B cell (primary cell): ENCODE results near the gene LARGE1. TPM values are rescaled to one million over a fixed set of nuclear protein-coding genes. Genes with fewer than 3 reads are reported as not detected.

ENCODE experiments used
- ATAC-seq: fragments of 200-7000 bp; cut with Tn5 transposase; one replicate; pipeline ENCODE4 v1.10.0; 2021; ENCODE audit warnings: low read depth, mild to moderate bottlenecking, moderate number of reproducible peaks, moderate library complexity
- CTCF ChIA-PET: fragments of 350-600 bp; sonication (Branson Sonifier 250); formaldehyde crosslinking; loops from one replicate; lab custom pipeline; 2021; ENCODE audit warnings: antibody characterized with exemption, inconsistent platforms; lab: Charles Lee
- POLR2A ChIA-PET: fragments of 350-600 bp; sonication (Branson Sonifier 250); formaldehyde crosslinking; loops from one replicate; lab custom pipeline; 2021; ENCODE audit warnings: antibody characterized with exemption; lab: Charles Lee
- DNase-seq: peaks from one replicate; pipeline ENCODE4 v3.0.0; 2013
- H2AFZ ChIP-seq: 2 replicates; pipeline ENCODE4 v1.6.1; 2012; ENCODE audit warnings: mild to moderate bottlenecking, low read depth, low read length; ENCODE audit not compliant: insufficient read depth, poor library complexity, severe bottlenecking
- H3K27ac ChIP-seq, 2 donors: 1 replicate in 1 of 2; 2 replicates in 1 of 2; pipeline ENCODE4 v1.5.1; 2012 to 2013; ENCODE audit warnings: low read length in 2 of 2, mild to moderate bottlenecking in 2 of 2, moderate library complexity in 1 of 2
- H3K27me3 ChIP-seq, 4 experiments: fragments of 200-600 bp in 1 of 4; sonication (generic) in 1 of 4; replicated peaks in 1 of 4; 1 replicate in 2 of 4; 2 replicates in 2 of 4; pipeline versions ENCODE4 v1.6.1 to v1.7.0; 2013 to 2016; ENCODE audit warnings: low read length in 3 of 4, mild to moderate bottlenecking in 2 of 4, mixed read lengths in 1 of 4, moderate library complexity in 1 of 4; ENCODE audit not compliant: insufficient read depth in 4 of 4, control insufficient read depth in 3 of 4; ENCODE audit errors: control extremely low read depth in 1 of 4
- H3K36me3 ChIP-seq, 2 experiments: replicated peaks in 1 of 2; 1 replicate in 1 of 2; 2 replicates in 1 of 2; pipeline versions ENCODE4 v1.6.1 to v1.7.1; 2013; ENCODE audit warnings: low read length in 1 of 2; ENCODE audit not compliant: insufficient read depth in 2 of 2, control insufficient read depth in 1 of 2; ENCODE audit errors: control extremely low read depth in 1 of 2, extremely low read depth in 1 of 2
- H3K4me1 ChIP-seq, 2 donors: fragments of 200-600 bp in 1 of 2; sonication (generic) in 1 of 2; 1 replicate in 1 of 2; 2 replicates in 1 of 2; pipeline versions ENCODE4 v1.5.1 to v1.6.1; 2013 to 2017; ENCODE audit warnings: low read length in 2 of 2; ENCODE audit not compliant: control insufficient read depth in 2 of 2, insufficient read depth in 2 of 2
- H3K4me2 ChIP-seq: replicated peaks from 2 replicates; pipeline ENCODE3; 2012; ENCODE audit warnings: mild to moderate bottlenecking, low read depth, low read length; ENCODE audit not compliant: poor library complexity, severe bottlenecking
- H3K4me3 ChIP-seq, 5 experiments: fragments of 200-600 bp in 1 of 5; sonication (generic) in 1 of 5; 1 replicate in 3 of 5; 2 replicates in 2 of 5; pipeline versions ENCODE4 v1.5.1 to v1.7.0; 2011 to 2016; ENCODE audit warnings: low read length in 4 of 5, mild to moderate bottlenecking in 4 of 5, low read depth in 2 of 5, control low read depth in 1 of 5, moderate library complexity in 1 of 5; ENCODE audit not compliant: insufficient read depth in 1 of 5; ENCODE audit errors: control extremely low read depth in 1 of 5, extremely low read depth in 1 of 5
- H3K79me2 ChIP-seq: fragments of 200-600 bp; sonication (generic); one replicate; pipeline ENCODE4 v1.6.0; 2016; ENCODE audit warnings: low read length; ENCODE audit not compliant: control insufficient read depth, insufficient read depth
- H3K9ac ChIP-seq: fragments of 200-600 bp; sonication (generic); 2 replicates; pipeline ENCODE4 v1.6.1; 2017; ENCODE audit warnings: mild to moderate bottlenecking, low read length, moderate library complexity
- H3K9me3 ChIP-seq, 3 donors: one replicate each; pipeline versions ENCODE4 v1.6.1 to v1.7.1; 2013; ENCODE audit warnings: low read length in 2 of 3; ENCODE audit not compliant: control insufficient read depth in 2 of 3, insufficient read depth in 1 of 3; ENCODE audit errors: control extremely low read depth in 1 of 3
- H4K20me1 ChIP-seq: 2 replicates; pipeline ENCODE4 v1.6.0; 2012; ENCODE audit warnings: mild to moderate bottlenecking, low read length; ENCODE audit not compliant: insufficient read depth, control insufficient read depth, poor library complexity, severe bottlenecking
- H3K27ac Mint-ChIP-seq: one replicate; pipeline ENCODE4 v1.8.0; 2021; ENCODE audit warnings: mixed read lengths
- H3K27me3 Mint-ChIP-seq: one replicate; pipeline ENCODE4 v1.8.0; 2021; ENCODE audit warnings: mixed read lengths
- H3K4me1 Mint-ChIP-seq: one replicate; pipeline ENCODE4 v1.8.0; 2021; ENCODE audit warnings: mixed read lengths
- H3K4me3 Mint-ChIP-seq: one replicate; pipeline ENCODE4 v1.8.0; 2021; ENCODE audit warnings: mixed read lengths
- H3K9me3 Mint-ChIP-seq: one replicate; pipeline ENCODE4 v1.8.0; 2022; ENCODE audit warnings: mixed read lengths; ENCODE audit not compliant: insufficient read depth
- EZH2 ChIP-seq: IDR thresholded peaks from 2 replicates; pipeline ENCODE4 v1.6.1; 2012; ENCODE audit warnings: borderline replicate concordance, low read depth, mild to moderate bottlenecking, moderate library complexity, low read length; ENCODE audit not compliant: insufficient read depth, poor library complexity, severe bottlenecking
- WGBS: methylation state at CpG from one replicate; pipeline ENCODE4 v1.1.5; 2013; ENCODE audit warnings: missing lambda C conversion rate; ENCODE audit not compliant: insufficient coverage; 5-methylcytosine and 5-hydroxymethylcytosine counted together
- intact Hi-C: fragments of 100-400 bp; cut with micrococcal nuclease; formaldehyde crosslinking; loops from one replicate; pipeline ENCODE4 v1.10.0; 2022
- polyA plus RNA-seq: library from polyadenylated mRNA; depleted of rRNA; stranded (reverse); fragments of >200 nt; gene quantifications from 2 replicates; pipeline ENCODE4 v1.2.3, GENCODE V29; 2012
- total RNA-seq, 2 donors: library from RNA; stranded (reverse); fragments of 120-200 nt in 1 of 2; gene quantifications; 1 replicate in 1 of 2; 2 replicates in 1 of 2; pipeline versions ENCODE4 v1.2.3 to v1.2.4, GENCODE V29; 2013 to 2022
- TF ChIP-seq, protein P1 (sequence below): fragments of 200-600 bp; IDR thresholded peaks from one replicate; pipeline ENCODE4 v1.8.0; 2022; ENCODE audit warnings: antibody characterized with exemption, mild to moderate bottlenecking

The LARGE1 gene
- total and polyA plus RNA-seq, 2 donors (not counting 1 experiment from before 2014, with no cell fraction given): 20.7 to 82.0 TPM

DNA sequence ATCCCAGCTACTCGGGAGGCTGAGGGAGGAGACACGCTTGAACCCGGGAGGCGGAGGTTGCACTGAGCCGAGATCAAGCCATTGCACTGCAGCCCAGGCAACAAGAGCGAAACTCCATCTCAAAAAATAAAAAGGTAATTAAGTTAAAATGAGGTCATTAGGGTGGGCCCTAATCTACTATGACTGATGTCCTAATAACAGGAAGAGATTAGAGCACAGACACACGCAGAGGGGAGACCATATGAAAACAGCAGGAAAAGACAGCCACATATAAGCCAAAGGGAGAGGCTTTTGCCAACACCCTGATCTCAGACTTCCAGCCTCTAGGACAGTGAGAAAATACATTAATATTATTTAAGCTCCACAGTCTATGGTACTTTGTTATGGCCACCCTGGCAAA lies 17.3 kb downstream of the LARGE1 start:
- no peak overlapping the region for H3K27ac ChIP-seq
- 100% methylated on average over 1 of the region's 7 CpGs for WGBS
- H3K4me2 ChIP-seq: no peak overlapping the region
- intact Hi-C loops: no loop called here
- H3K4me3 Mint-ChIP-seq: no peak overlapping the region
- H3K9me3 Mint-ChIP-seq: no peaks in the 10 kb centered on the region
- peaks cover 0 to 2% of the 10 kb centered on the region in 2 experiments for H3K36me3 ChIP-seq
- H3K27ac Mint-ChIP-seq: no peak overlapping the region
- ATAC-seq (no peak), DNase-seq (no peak)
- H3K4me3 ChIP-seq: no peak overlapping the region
- ChIA-PET POLR2A (no interaction called here), CTCF (no interaction called here)
- no peak for TF ChIP-seq EZH2
- TF ChIP-seq, protein P1, sequence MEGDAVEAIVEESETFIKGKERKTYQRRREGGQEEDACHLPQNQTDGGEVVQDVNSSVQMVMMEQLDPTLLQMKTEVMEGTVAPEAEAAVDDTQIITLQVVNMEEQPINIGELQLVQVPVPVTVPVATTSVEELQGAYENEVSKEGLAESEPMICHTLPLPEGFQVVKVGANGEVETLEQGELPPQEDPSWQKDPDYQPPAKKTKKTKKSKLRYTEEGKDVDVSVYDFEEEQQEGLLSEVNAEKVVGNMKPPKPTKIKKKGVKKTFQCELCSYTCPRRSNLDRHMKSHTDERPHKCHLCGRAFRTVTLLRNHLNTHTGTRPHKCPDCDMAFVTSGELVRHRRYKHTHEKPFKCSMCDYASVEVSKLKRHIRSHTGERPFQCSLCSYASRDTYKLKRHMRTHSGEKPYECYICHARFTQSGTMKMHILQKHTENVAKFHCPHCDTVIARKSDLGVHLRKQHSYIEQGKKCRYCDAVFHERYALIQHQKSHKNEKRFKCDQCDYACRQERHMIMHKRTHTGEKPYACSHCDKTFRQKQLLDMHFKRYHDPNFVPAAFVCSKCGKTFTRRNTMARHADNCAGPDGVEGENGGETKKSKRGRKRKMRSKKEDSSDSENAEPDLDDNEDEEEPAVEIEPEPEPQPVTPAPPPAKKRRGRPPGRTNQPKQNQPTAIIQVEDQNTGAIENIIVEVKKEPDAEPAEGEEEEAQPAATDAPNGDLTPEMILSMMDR: no peak
- H3K27me3 ChIP-seq: no peaks in the 10 kb centered on the region
- H4K20me1 ChIP-seq: peaks cover 84% of the 10 kb centered on the region
- no peak overlapping the region for H3K9ac ChIP-seq
- no peaks in the 10 kb centered on the region for H3K9me3 ChIP-seq
- peaks cover under 1 to 6% of the 10 kb centered on the region in 2 donors for H3K4me1 ChIP-seq
- H3K27me3 Mint-ChIP-seq: no peaks in the 10 kb centered on the region
- H3K4me1 Mint-ChIP-seq: peaks cover 43% of the 10 kb centered on the region
- peaks cover 94% of the 10 kb centered on the region for H3K79me2 ChIP-seq
- no peak overlapping the region for H2AFZ ChIP-seq

DNA sequence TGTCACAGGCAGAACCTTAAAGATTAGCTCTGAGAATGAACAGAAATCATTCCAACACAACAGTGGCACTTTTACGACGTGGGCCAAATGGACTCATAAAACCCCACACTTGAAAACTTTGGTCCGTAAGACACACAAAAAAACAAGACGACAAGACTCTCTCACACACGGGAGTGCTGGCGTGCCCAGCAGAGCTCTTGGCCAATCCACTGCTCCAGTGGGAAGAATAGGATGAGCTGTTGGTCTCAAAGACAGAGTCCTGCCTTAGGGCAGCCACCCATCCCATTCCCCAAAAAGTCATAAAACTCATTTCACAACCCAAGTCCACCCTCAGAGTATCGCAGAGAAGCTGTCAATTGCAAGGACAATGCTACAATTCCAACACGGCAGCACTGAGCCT lies 18.2 kb downstream of the LARGE1 start:
- ATAC-seq (no peak), DNase-seq (no peak)
- Histone ChIP-seq H3K4me3 (no peak overlapping the region), H3K4me1 (peaks cover 6 to 12% of the 10 kb centered on the region in 2 donors), H4K20me1 (peaks cover 85% of the 10 kb centered on the region), H3K27ac (no peak overlapping the region), H3K9me3 (no peaks in the 10 kb centered on the region), H3K79me2 (peaks cover 94% of the 10 kb centered on the region), H3K27me3 (no peaks in the 10 kb centered on the region), H2AFZ (no peak overlapping the region), H3K4me2 (no peak overlapping the region), H3K36me3 (peaks cover 0 to 2% of the 10 kb centered on the region in 2 experiments), H3K9ac (no peak overlapping the region)
- ChIA-PET POLR2A (no interaction called here), CTCF (no interaction called here)
- Mint-ChIP-seq H3K4me1 (peaks cover 49% of the 10 kb centered on the region), H3K4me3 (no peak overlapping the region), H3K27ac (no peak overlapping the region), H3K9me3 (no peaks in the 10 kb centered on the region), H3K27me3 (no peaks in the 10 kb centered on the region)
- WGBS: 85% methylated on average over 5 of the region's 8 CpGs
- no peak for TF ChIP-seq EZH2
- TF ChIP-seq, protein P1: no peak
- intact Hi-C loops: no loop called here
